Trophoblast cell (in vitro differentiated cells and primary cell): ENCODE data around the gene ZNF148.

Experiments used
- DNase-seq, 2 donors: peaks; one replicate each; pipeline ENCODE4 v3.0.0-alpha.2; 2016
- H2AFZ ChIP-seq: 2 replicates; pipeline ENCODE4 v1.6.1; 2013; ENCODE audit warnings: low read length, moderate library complexity, mild to moderate bottlenecking; ENCODE audit not compliant: insufficient read depth, poor library complexity
- H2AK5ac ChIP-seq: 2 replicates; pipeline ENCODE4 v1.6.1; 2013; ENCODE audit warnings: mild to moderate bottlenecking, low read length
- H2BK120ac ChIP-seq: 2 replicates; pipeline ENCODE4 v1.6.1; 2013; ENCODE audit warnings: low read length, mild to moderate bottlenecking, moderate library complexity; ENCODE audit not compliant: insufficient read depth, poor library complexity
- H2BK12ac ChIP-seq: 2 replicates; pipeline ENCODE4 v1.6.1; 2013; ENCODE audit warnings: mild to moderate bottlenecking, low read length, moderate library complexity
- H2BK5ac ChIP-seq: 2 replicates; pipeline ENCODE4 v1.6.1; 2013; ENCODE audit warnings: low read length, low read depth, moderate library complexity, mild to moderate bottlenecking; ENCODE audit not compliant: poor library complexity
- H3K14ac ChIP-seq: 2 replicates; pipeline ENCODE4 v1.6.1; 2013; ENCODE audit warnings: mild to moderate bottlenecking, low read length
- H3K18ac ChIP-seq: 2 replicates; pipeline ENCODE4 v1.6.1; 2013; ENCODE audit warnings: mild to moderate bottlenecking, low read length
- H3K23ac ChIP-seq: 2 replicates; pipeline ENCODE4 v1.6.1; 2013; ENCODE audit warnings: low read length
- H3K27ac ChIP-seq: 2 replicates; pipeline ENCODE4 v1.5.1; 2013; ENCODE audit warnings: low read depth, mild to moderate bottlenecking, inconsistent platforms, low read length, moderate library complexity
- H3K27me3 ChIP-seq: 2 replicates; pipeline ENCODE4 v1.6.1; 2013; ENCODE audit warnings: inconsistent platforms, mild to moderate bottlenecking, low read length, moderate library complexity; ENCODE audit not compliant: insufficient read depth
- H3K36me3 ChIP-seq, 2 experiments: 1 replicate in 1 of 2; 2 replicates in 1 of 2; pipeline ENCODE4 v1.6.1; 2013; ENCODE audit warnings: low read length in 2 of 2, mild to moderate bottlenecking in 2 of 2, moderate library complexity in 1 of 2; ENCODE audit not compliant: insufficient read depth in 2 of 2, control insufficient read depth in 1 of 2
- H3K4ac ChIP-seq: 2 replicates; pipeline ENCODE4 v1.6.1; 2013; ENCODE audit warnings: low read depth, mild to moderate bottlenecking, low read length, moderate library complexity
- H3K4me1 ChIP-seq, 2 experiments: 1 replicate in 1 of 2; 2 replicates in 1 of 2; pipeline ENCODE4 v1.6.1; 2013; ENCODE audit warnings: low read length in 2 of 2, mild to moderate bottlenecking in 2 of 2, moderate library complexity in 1 of 2; ENCODE audit not compliant: insufficient read depth in 2 of 2, control insufficient read depth in 1 of 2
- H3K4me2 ChIP-seq: 2 replicates; pipeline ENCODE4 v1.6.1; 2013; ENCODE audit warnings: inconsistent platforms, mild to moderate bottlenecking, low read length, moderate library complexity
- H3K4me3 ChIP-seq: 2 replicates; pipeline ENCODE4 v1.5.1; 2013; ENCODE audit warnings: mild to moderate bottlenecking, low read depth, low read length, inconsistent platforms
- H3K79me1 ChIP-seq: one replicate; pipeline ENCODE4 v1.6.1; 2013; ENCODE audit warnings: low read length
- H3K79me2 ChIP-seq: 2 replicates; pipeline ENCODE4 v1.6.1; 2013; ENCODE audit warnings: low read length, mild to moderate bottlenecking; ENCODE audit not compliant: control insufficient read depth, insufficient read depth, poor library complexity
- H3K9ac ChIP-seq: 2 replicates; pipeline ENCODE4 v1.6.1; 2013; ENCODE audit warnings: mild to moderate bottlenecking, low read length
- H3K9me3 ChIP-seq: 2 replicates; pipeline ENCODE4 v1.6.1; 2013; ENCODE audit warnings: low read depth, mild to moderate bottlenecking, control low read depth, inconsistent platforms, low read length; ENCODE audit not compliant: insufficient read depth
- H4K12ac ChIP-seq: 2 replicates; pipeline ENCODE4 v1.6.1; 2013; ENCODE audit warnings: low read depth, mild to moderate bottlenecking, low read length, moderate library complexity
- H4K8ac ChIP-seq: 2 replicates; pipeline ENCODE4 v1.6.1; 2013; ENCODE audit warnings: low read depth, mild to moderate bottlenecking, low read length, moderate library complexity
- H4K91ac ChIP-seq: one replicate; pipeline ENCODE4 v1.6.1; 2013; ENCODE audit warnings: low read depth, mild to moderate bottlenecking, low read length, moderate library complexity
- WGBS: extraction: QIAGEN DNeasy Blood & Tissue Kit; methylation state at CpG from one replicate; pipeline ENCODE4 v1.1.7; 2013; ENCODE audit warnings: missing lambda C conversion rate; ENCODE audit not compliant: insufficient read length, insufficient coverage; ENCODE audit errors: extremely low coverage; 5-methylcytosine and 5-hydroxymethylcytosine counted together

The ZNF148 gene

DNA sequence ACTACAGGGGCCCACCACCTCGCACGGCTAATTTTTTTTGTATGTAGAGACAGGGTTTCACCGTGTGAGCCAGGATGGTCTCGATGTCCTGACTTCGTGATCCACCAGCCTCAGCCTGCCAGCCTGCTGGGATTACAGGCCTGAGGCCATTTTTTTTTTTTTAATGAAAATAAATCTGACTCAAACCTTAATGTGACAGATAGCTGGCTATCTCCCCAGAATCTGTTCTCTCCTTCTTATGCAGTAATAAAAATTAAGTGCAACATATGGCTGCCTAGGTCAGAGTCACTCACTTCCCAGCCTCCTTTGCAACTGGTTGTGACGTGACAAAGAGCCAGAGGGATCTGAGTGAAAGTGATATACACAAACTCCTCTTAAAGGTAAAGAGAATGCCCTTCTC lies 53.0 kb downstream of the ZNF148 start:
- H4K8ac ChIP-seq: no peak overlapping the region
- H4K12ac ChIP-seq: no peak overlapping the region
- no peak overlapping the region for H3K27ac ChIP-seq
- no peaks in the 10 kb centered on the region for H3K79me1 ChIP-seq
- H2BK5ac ChIP-seq: no peak overlapping the region
- WGBS: no CpG with 5 or more reads among the region's 6 CpGs
- no peak overlapping the region for H3K14ac ChIP-seq
- peaks cover 0 to 1% of the 10 kb centered on the region in 2 experiments for H3K36me3 ChIP-seq
- no peak overlapping the region for H2AFZ ChIP-seq
- no peaks in the 10 kb centered on the region for H3K27me3 ChIP-seq
- DNase-seq: no peak
- no peak overlapping the region for H3K4ac ChIP-seq
- no peak overlapping the region for H2AK5ac ChIP-seq
- H2BK12ac ChIP-seq: no peak overlapping the region
- no peak overlapping the region for H3K9ac ChIP-seq
- no peaks in the 10 kb centered on the region for H3K79me2 ChIP-seq
- no peak overlapping the region for H3K4me2 ChIP-seq
- H3K4me3 ChIP-seq: no peak overlapping the region
- no peak overlapping the region for H3K18ac ChIP-seq
- no peaks in the 10 kb centered on the region for H3K9me3 ChIP-seq
- no peaks in the 10 kb centered on the region for H3K4me1 ChIP-seq
- no peak overlapping the region for H2BK120ac ChIP-seq
- H4K91ac ChIP-seq: no peak overlapping the region
- no peak overlapping the region for H3K23ac ChIP-seq

DNA sequence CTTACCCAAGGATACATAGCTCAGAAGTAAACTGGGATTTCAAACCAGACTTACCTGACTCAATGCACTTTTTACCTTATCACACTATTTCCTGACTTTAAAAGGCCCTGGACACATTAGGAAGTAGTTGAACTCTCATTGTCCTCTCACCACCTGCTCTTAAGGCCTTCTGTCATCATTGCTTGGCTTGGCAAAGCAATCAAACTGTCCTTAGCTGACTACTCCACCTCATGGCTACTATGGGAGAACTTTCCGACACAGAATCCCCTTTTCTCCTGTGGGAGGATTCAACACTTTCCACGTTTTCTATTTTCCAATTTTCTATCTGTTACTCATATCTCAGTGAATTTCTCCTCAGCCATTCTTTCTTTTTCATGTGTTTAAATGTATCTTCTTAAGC lies 55.4 kb downstream of the ZNF148 start:
- no peak overlapping the region for H3K23ac ChIP-seq
- H3K4me3 ChIP-seq: no peak overlapping the region
- no peaks in the 10 kb centered on the region for H3K79me2 ChIP-seq
- H3K9me3 ChIP-seq: no peaks in the 10 kb centered on the region
- H3K27me3 ChIP-seq: no peaks in the 10 kb centered on the region
- no peak overlapping the region for H3K4me2 ChIP-seq
- no peak overlapping the region for H4K91ac ChIP-seq
- no peaks in the 10 kb centered on the region for H3K4me1 ChIP-seq
- H3K9ac ChIP-seq: no peak overlapping the region
- WGBS: no CpG with 5 or more reads among the region's 2 CpGs
- H4K12ac ChIP-seq: no peak overlapping the region
- no peak overlapping the region for H4K8ac ChIP-seq
- H2BK5ac ChIP-seq: no peak overlapping the region
- H3K36me3 ChIP-seq: peaks cover 0 to 1% of the 10 kb centered on the region in 2 experiments
- H2BK120ac ChIP-seq: no peak overlapping the region
- no peak overlapping the region for H3K27ac ChIP-seq
- H3K14ac ChIP-seq: no peak overlapping the region
- H2BK12ac ChIP-seq: no peak overlapping the region
- H3K4ac ChIP-seq: no peak overlapping the region
- H3K79me1 ChIP-seq: no peaks in the 10 kb centered on the region
- no peak overlapping the region for H3K18ac ChIP-seq
- no peak overlapping the region for H2AK5ac ChIP-seq
- no peak overlapping the region for H2AFZ ChIP-seq
- no peak for DNase-seq

DNA sequence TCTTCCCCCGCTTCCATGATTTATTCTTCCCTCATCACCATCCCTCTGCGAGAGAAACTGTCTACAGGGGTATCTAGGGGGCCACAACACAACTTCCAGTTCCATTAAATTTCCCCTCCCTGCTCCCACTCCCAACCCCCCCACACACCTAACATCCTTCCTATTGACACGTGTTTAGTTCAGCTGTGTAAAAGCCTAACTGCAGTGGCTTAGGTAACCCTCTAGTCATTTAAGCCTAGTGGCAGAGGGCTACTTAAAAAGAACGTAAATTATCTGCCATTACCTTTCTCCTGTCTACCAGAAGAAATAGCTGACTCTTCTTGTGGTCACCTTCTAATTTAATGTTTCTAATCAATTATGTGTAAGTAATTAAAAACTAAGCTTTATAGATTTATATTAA lies 56.3 kb downstream of the ZNF148 start:
- no peak overlapping the region for H2BK120ac ChIP-seq
- H2AFZ ChIP-seq: no peak overlapping the region
- no peak overlapping the region for H3K27ac ChIP-seq
- no peak overlapping the region for H4K12ac ChIP-seq
- no peak overlapping the region for H4K91ac ChIP-seq
- no peak overlapping the region for H2AK5ac ChIP-seq
- no peak overlapping the region for H3K4ac ChIP-seq
- no CpG with 5 or more reads among the region's 4 CpGs for WGBS
- no peaks in the 10 kb centered on the region for H3K9me3 ChIP-seq
- H3K27me3 ChIP-seq: no peaks in the 10 kb centered on the region
- no peaks in the 10 kb centered on the region for H3K4me1 ChIP-seq
- no peaks in the 10 kb centered on the region for H3K79me2 ChIP-seq
- DNase-seq: no peak
- H3K4me3 ChIP-seq: no peak overlapping the region
- no peaks in the 10 kb centered on the region for H3K79me1 ChIP-seq
- H2BK12ac ChIP-seq: no peak overlapping the region
- no peak overlapping the region for H4K8ac ChIP-seq
- no peak overlapping the region for H3K14ac ChIP-seq
- H2BK5ac ChIP-seq: no peak overlapping the region
- H3K4me2 ChIP-seq: no peak overlapping the region
- no peak overlapping the region for H3K23ac ChIP-seq
- peaks cover 0 to 1% of the 10 kb centered on the region in 2 experiments for H3K36me3 ChIP-seq
- no peak overlapping the region for H3K9ac ChIP-seq
- H3K18ac ChIP-seq: no peak overlapping the region

DNA sequence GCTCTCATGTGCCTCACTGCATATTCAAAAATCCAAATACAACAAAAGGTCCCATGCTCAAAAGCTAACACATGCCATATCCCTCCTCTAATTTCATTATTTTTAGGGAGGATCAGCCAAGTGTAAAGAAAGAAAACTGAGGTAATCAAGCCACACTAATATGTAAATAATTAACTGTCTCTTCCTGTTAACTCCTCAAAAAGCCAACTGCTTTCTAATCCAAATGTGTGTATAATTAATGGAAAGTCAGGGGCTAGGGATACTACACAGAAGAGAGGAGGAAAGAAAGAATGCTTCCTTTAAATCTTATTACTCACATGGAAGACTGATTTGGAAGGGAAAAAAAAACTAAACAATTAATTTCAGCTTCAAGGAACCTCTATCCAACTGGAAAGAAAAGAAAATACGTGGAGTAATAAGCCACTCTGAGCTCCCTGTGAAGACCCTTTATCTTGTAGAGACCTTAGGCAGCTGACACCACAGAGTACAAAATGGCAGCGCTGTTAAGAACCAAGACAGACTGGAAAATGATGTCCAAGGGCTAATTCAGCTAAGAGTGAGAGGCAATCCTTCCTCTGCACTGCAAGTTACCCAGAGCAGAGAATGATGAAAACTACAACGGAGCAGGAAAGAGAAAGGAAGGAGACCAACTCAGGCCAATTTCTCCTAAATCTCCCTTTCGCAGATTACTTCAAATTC lies 56.8 kb downstream of the ZNF148 start:
- no peak overlapping the region for H2BK5ac ChIP-seq
- H3K9me3 ChIP-seq: no peaks in the 10 kb centered on the region
- no peak overlapping the region for H2AFZ ChIP-seq
- H4K12ac ChIP-seq: no peak overlapping the region
- no peak overlapping the region for H3K23ac ChIP-seq
- H3K36me3 ChIP-seq: peaks cover 0 to 1% of the 10 kb centered on the region in 2 experiments
- H3K4ac ChIP-seq: no peak overlapping the region
- H2BK12ac ChIP-seq: no peak overlapping the region
- no peaks in the 10 kb centered on the region for H3K79me1 ChIP-seq
- no peak overlapping the region for H3K4me2 ChIP-seq
- no peak overlapping the region for H3K18ac ChIP-seq
- no peaks in the 10 kb centered on the region for H3K79me2 ChIP-seq
- H4K8ac ChIP-seq: no peak overlapping the region
- no peak for DNase-seq
- H3K27ac ChIP-seq: no peak overlapping the region
- H2AK5ac ChIP-seq: no peak overlapping the region
- no peak overlapping the region for H2BK120ac ChIP-seq
- H3K4me1 ChIP-seq: peaks cover 0 to under 1% of the 10 kb centered on the region in 2 experiments
- H3K4me3 ChIP-seq: no peak overlapping the region
- WGBS: no CpG with 5 or more reads among the region's 4 CpGs
- no peak overlapping the region for H3K9ac ChIP-seq
- H3K27me3 ChIP-seq: no peaks in the 10 kb centered on the region
- no peak overlapping the region for H4K91ac ChIP-seq
- no peak overlapping the region for H3K14ac ChIP-seq
